Sigmoid colon (tissue), 7 donors: ENCODE measurements around the gene COL25A1. TPM values are rescaled to one million over a fixed set of nuclear protein-coding genes. Genes with fewer than 3 reads are reported as not detected.

ENCODE experiments used
- DNase-seq: peaks from one replicate; pipeline ENCODE4 v3.0.0-alpha.2; 2019
- H3K27ac ChIP-seq, 4 donors: fragments of 200-600 bp; sonication (generic); one replicate each; pipeline ENCODE4 v1.5.1; 2016 to 2019; ENCODE audit warnings: mild to moderate bottlenecking in 1 of 4
- H3K27me3 ChIP-seq, 3 donors: fragments of 200-600 bp; sonication (generic); one replicate each; pipeline ENCODE4 v1.5.1; 2019; ENCODE audit warnings: mild to moderate bottlenecking in 1 of 3
- H3K36me3 ChIP-seq, 4 donors: fragments of 200-600 bp; sonication (generic); one replicate each; pipeline ENCODE4 v1.5.1; 2016 to 2019
- H3K4me1 ChIP-seq, 4 donors: fragments of 200-600 bp; sonication (generic); one replicate each; pipeline ENCODE4 v1.5.1; 2017 to 2019
- H3K4me3 ChIP-seq, 4 donors: fragments of 200-600 bp; sonication (generic); one replicate each; pipeline ENCODE4 v1.5.1; 2017 to 2019; ENCODE audit warnings: mild to moderate bottlenecking in 2 of 4, moderate library complexity in 1 of 4
- H3K9me3 ChIP-seq, 4 donors: fragments of 200-600 bp in 3 of 4; sonication (generic) in 3 of 4; one replicate each; pipeline versions ENCODE4 v1.5.1 to v1.6.1; 2013 to 2019
- CTCF ChIP-seq, 4 experiments: fragments of 450-650 bp in 3 of 4; fragments of 200-600 bp in 1 of 4; IDR thresholded peaks; one replicate each; pipeline ENCODE4 v1.5.1; 2016 to 2019; ENCODE audit warnings: antibody characterized with exemption in 4 of 4, mild to moderate bottlenecking in 3 of 4, moderate library complexity in 2 of 4
- EP300 ChIP-seq, 4 donors: sonication (generic); formaldehyde crosslinking; IDR thresholded peaks; one replicate each; pipeline ENCODE4 v1.6.1; 2017; ENCODE audit warnings: antibody characterized with exemption in 4 of 4
- POLR2A ChIP-seq, 2 donors: fragments of 450-650 bp; IDR thresholded peaks; one replicate each; pipeline ENCODE4 v1.6.1; 2016; ENCODE audit warnings: antibody characterized with exemption in 2 of 2, mild to moderate bottlenecking in 2 of 2, moderate library complexity in 2 of 2
- POLR2AphosphoS5 ChIP-seq, 4 donors: sonication (generic); formaldehyde crosslinking; IDR thresholded peaks; one replicate each; pipeline ENCODE4 v1.6.1; 2017; ENCODE audit warnings: antibody characterized with exemption in 4 of 4
- WGBS, 2 donors: extraction: QIAGEN DNeasy Blood & Tissue Kit; methylation state at CpG; one replicate each; pipeline ENCODE4 v1.1.7; 2013; 5-methylcytosine and 5-hydroxymethylcytosine counted together
- intact Hi-C: fragments of 100-400 bp; cut with DNase I; formaldehyde crosslinking; loops from one replicate; pipeline ENCODE4 v1.15.1; 2023
- polyA plus RNA-seq, 3 donors: library from polyadenylated mRNA; stranded (reverse); fragments of 200-250 nt; gene quantifications; one replicate each; pipeline ENCODE4 v1.2.3, GENCODE V29; 2013
- total RNA-seq, 4 donors: library from RNA; depleted of rRNA; stranded (reverse); fragments of >200 nt; gene quantifications; one replicate each; pipeline ENCODE4 v1.1.0, GENCODE V29; 2016
- donor health status: healthy with polysubstance abuse.
- donor health status: Bipolar disorder and iron deficiency.
- donor health status: healthy.

Gene COL25A1
- total and polyA plus RNA-seq, 7 donors = 0.15 to 1.4 (median 0.41) TPM; not detected in 2

DNA sequence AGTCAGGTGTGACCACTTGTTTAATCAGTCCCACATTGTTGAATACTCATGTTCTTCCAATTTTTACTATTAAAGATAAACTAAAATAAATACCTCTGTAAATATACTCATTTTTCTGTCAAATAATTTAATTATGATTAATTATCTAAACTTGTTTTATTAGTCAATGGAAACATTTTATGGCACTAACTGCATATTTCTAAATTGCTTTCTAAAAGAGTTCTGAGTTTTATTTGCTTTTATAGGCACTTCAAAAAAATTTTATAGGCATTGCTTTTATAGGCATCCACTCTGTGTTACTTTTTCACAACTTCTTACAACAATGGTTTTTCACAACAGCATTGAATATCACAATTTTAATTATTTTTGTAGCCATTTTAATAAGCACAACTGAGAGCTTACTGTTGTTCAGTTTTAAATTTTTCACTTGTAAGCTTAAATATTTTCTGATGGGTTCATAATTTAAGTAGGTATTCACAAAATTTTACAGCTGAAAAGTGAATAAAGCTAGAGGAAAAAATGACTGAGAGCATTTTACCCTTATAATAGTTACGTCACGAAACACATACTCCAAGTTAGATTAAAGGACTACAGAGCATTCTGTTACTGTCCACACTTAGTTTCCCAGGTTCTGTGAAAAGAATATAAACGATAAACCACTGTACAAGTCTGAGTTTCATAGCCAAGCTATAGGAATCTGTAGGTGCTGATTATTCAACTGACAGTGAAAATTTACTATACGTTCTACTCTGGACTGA is 398.8 kb downstream of the COL25A1 start:
- intact Hi-C loops = no loop called here

DNA sequence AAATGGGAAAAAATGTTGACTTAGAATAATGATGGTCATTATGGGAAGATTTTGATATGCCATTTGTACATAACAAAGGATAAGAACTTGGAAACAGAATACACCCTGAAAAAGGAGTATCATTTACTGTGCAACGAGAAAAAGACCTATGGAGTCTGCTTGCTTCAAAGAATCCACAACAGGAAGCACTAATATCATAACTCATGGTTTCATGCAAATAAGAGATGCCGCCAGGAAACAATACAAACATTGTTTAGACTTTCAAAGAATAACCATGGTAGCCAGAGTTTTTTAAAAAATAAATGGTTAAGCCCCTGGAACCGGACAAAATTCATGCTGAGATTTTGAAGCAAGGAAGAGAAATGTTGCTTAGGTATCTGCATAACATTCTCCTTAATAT is 399.7 kb downstream of the COL25A1 start:
- WGBS, 2 donors = 12 to 45% methylated on average over 3 of the region's 3 CpGs
- Histone ChIP-seq H3K4me3 (no peak overlapping the region), H3K27ac (no peak overlapping the region), H3K4me1 (no peaks in the 10 kb centered on the region), H3K9me3 (no peaks in the 10 kb centered on the region), H3K36me3 (no peaks in the 10 kb centered on the region), H3K27me3 (no peaks in the 10 kb centered on the region)
- TF ChIP-seq EP300 (IDR thresholded peaks at IDR 0.05) (no peak), CTCF (IDR thresholded peaks at IDR 0.05) (no peak), POLR2A (IDR thresholded peaks at IDR 0.05) (no peak), POLR2AphosphoS5 (IDR thresholded peaks at IDR 0.05) (no peak)
- DNase-seq = no peak
- intact Hi-C loops = no loop called here

More for the DNA sequence above, 398.8 kb downstream of the COL25A1 start:
- H3K4me3 ChIP-seq = no peak overlapping the region
- H3K9me3 ChIP-seq = no peaks in the 10 kb centered on the region
- H3K4me1 ChIP-seq = no peaks in the 10 kb centered on the region
- no peaks in the 10 kb centered on the region for H3K36me3 ChIP-seq
- WGBS, 2 donors = 32 to 72% methylated on average over 4 of the region's 4 CpGs
- H3K27me3 ChIP-seq = no peaks in the 10 kb centered on the region
- H3K27ac ChIP-seq = no peak overlapping the region
- TF ChIP-seq EP300 (IDR thresholded peaks at IDR 0.05) (no peak), POLR2AphosphoS5 (IDR thresholded peaks at IDR 0.05) (no peak), POLR2A (IDR thresholded peaks at IDR 0.05) (no peak), CTCF (IDR thresholded peaks at IDR 0.05) (no peak)
- DNase-seq = no peak

GRCh38 chr4:108901291-108901690 is 401.2 kb downstream of the COL25A1 start:
- Histone ChIP-seq H3K9me3 (no peaks in the 10 kb centered on the region), H3K4me3 (no peak overlapping the region), H3K4me1 (no peaks in the 10 kb centered on the region), H3K27me3 (no peaks in the 10 kb centered on the region), H3K27ac (no peak overlapping the region), H3K36me3 (no peaks in the 10 kb centered on the region)
- intact Hi-C loops = no loop called here
- no peak for DNase-seq
- TF ChIP-seq EP300 (IDR thresholded peaks at IDR 0.05) = no peak
- no peak for TF ChIP-seq POLR2A (IDR thresholded peaks at IDR 0.05)
- TF ChIP-seq POLR2AphosphoS5 (IDR thresholded peaks at IDR 0.05) = no peak
- no peak for TF ChIP-seq CTCF (IDR thresholded peaks at IDR 0.05)
- 88 to 94% methylated on average over 1 of the region's 1 CpG for WGBS, 2 donors

GRCh38 chr4:108900018-108900580 is 402.4 kb downstream of the COL25A1 start:
- WGBS, 2 donors = 81 to 85% methylated on average over 3 of the region's 3 CpGs
- intact Hi-C loops = no loop called here
- Histone ChIP-seq H3K9me3 (no peaks in the 10 kb centered on the region), H3K27me3 (no peaks in the 10 kb centered on the region), H3K4me3 (no peak overlapping the region), H3K4me1 (no peaks in the 10 kb centered on the region), H3K27ac (no peak overlapping the region), H3K36me3 (no peaks in the 10 kb centered on the region)
- DNase-seq = no peak
- TF ChIP-seq POLR2AphosphoS5 (IDR thresholded peaks at IDR 0.05) = no peak
- no peak for TF ChIP-seq CTCF (IDR thresholded peaks at IDR 0.05)
- no peak for TF ChIP-seq POLR2A (IDR thresholded peaks at IDR 0.05)
- TF ChIP-seq EP300 (IDR thresholded peaks at IDR 0.05) = no peak
